HepG2 (cell line): ENCODE results near the gene RAC3. TPM values are rescaled to one million over a fixed set of nuclear protein-coding genes. Genes with fewer than 3 reads are reported as not detected.

ENCODE experiments used
- FOXJ3 ChIP-seq: sonication (generic); formaldehyde crosslinking; IDR thresholded peaks from 2 replicates; pipeline ENCODE4 v1.4.0; 2020; ENCODE audit warnings: missing genetic modification reagents, mild to moderate bottlenecking, borderline replicate concordance
- GABPA ChIP-seq, 2 experiments: IDR thresholded peaks; 2 replicates each; pipeline ENCODE4 v1.6.1; 2011 to 2016; ENCODE audit warnings: low read depth in 2 of 2, low read length in 1 of 2, missing biosample characterization in 1 of 2, missing genetic modification characterization in 1 of 2
- GABPB1 ChIP-seq: IDR thresholded peaks from 2 replicates; pipeline ENCODE4 v1.6.1; 2016; ENCODE audit warnings: mild to moderate bottlenecking, missing genetic modification reagents, moderate library complexity, missing compliant biosample characterization
- HOXA7 ChIP-seq: sonication (generic); formaldehyde crosslinking; IDR thresholded peaks from 2 replicates; pipeline ENCODE4 v1.8.1; 2022; ENCODE audit warnings: mild to moderate bottlenecking, missing genetic modification reagents, moderate library complexity
- IKZF1 ChIP-seq: fragments of 450-650 bp; IDR thresholded peaks from 2 replicates; pipeline ENCODE4 v1.7.1; 2016
- JUN ChIP-seq: sonication (generic); formaldehyde crosslinking; IDR thresholded peaks from 2 replicates; pipeline ENCODE4 v1.4.0; 2020; ENCODE audit warnings: mild to moderate bottlenecking, missing genetic modification reagents
- MATR3 ChIP-seq: sonication (generic); formaldehyde crosslinking; IDR thresholded peaks from 2 replicates; pipeline ENCODE4 v1.4.0; 2020; ENCODE audit warnings: missing genetic modification reagents
- MIER3 ChIP-seq: IDR thresholded peaks from 2 replicates; pipeline ENCODE4 v1.6.1; 2016; ENCODE audit warnings: missing compliant biosample characterization, borderline replicate concordance
- NKX3-1 ChIP-seq: sonication (generic); formaldehyde crosslinking; IDR thresholded peaks from 2 replicates; pipeline ENCODE4 v1.5.0; 2020; ENCODE audit warnings: missing genetic modification reagents
- PAX8 ChIP-seq: sonication (generic); formaldehyde crosslinking; IDR thresholded peaks from 2 replicates; pipeline ENCODE4 v1.8.0; 2022; ENCODE audit warnings: mild to moderate bottlenecking, missing genetic modification reagents, borderline replicate concordance
- SAFB2 ChIP-seq: sonication (generic); formaldehyde crosslinking; IDR thresholded peaks from 2 replicates; pipeline ENCODE4 v1.5.1; 2020; ENCODE audit warnings: missing genetic modification reagents, low read depth, mild to moderate bottlenecking, borderline replicate concordance
- SCMH1 ChIP-seq: sonication (generic); formaldehyde crosslinking; IDR thresholded peaks from 2 replicates; pipeline ENCODE4 v1.9.0; 2021; ENCODE audit warnings: missing genetic modification reagents, mild to moderate bottlenecking, borderline replicate concordance
- ZFP36 ChIP-seq: fragments of 150-350 bp; IDR thresholded peaks from 2 replicates; pipeline ENCODE4 v1.6.1; 2018; ENCODE audit warnings: borderline replicate concordance, low read length, low read depth; ENCODE audit not compliant: partially characterized antibody
- ZNF12 ChIP-seq: sonication (generic); formaldehyde crosslinking; IDR thresholded peaks from 2 replicates; pipeline ENCODE4 v1.5.0; 2020; ENCODE audit warnings: missing genetic modification reagents
- ZNF274 ChIP-seq: sonication (generic); formaldehyde crosslinking; IDR thresholded peaks from 2 replicates; pipeline ENCODE4 v1.5.1; 2020; ENCODE audit warnings: mild to moderate bottlenecking, missing genetic modification reagents
- ZNF678 ChIP-seq: sonication (generic); formaldehyde crosslinking; IDR thresholded peaks from 2 replicates; pipeline ENCODE4 v1.4.0; 2020; ENCODE audit warnings: mild to moderate bottlenecking, missing genetic modification reagents
- polyA plus RNA-seq, 8 experiments: library from polyadenylated mRNA; depleted of rRNA in 3 of 8; stranded (reverse) in 7 of 8; unstranded in 1 of 8; fragments of >200 nt; fragmentation: Illumina TruSeq in 4 of 8; extraction: Trizol in 4 of 8; gene quantifications; 2 replicates each; pipeline versions ENCODE4 v1.2.1 to v1.2.3, GENCODE V29; 2011 to 2016; ENCODE audit warnings: low read depth in 4 of 8, missing spikeins in 1 of 8, mixed read lengths in 1 of 8; ENCODE audit not compliant: insufficient read depth in 1 of 8
- total RNA-seq, 5 experiments: library from RNA; depleted of rRNA; stranded (reverse); fragments of >200 nt; fragmentation: Illumina TruSeq; extraction: Trizol; gene quantifications; 2 replicates each; pipeline ENCODE4 v1.2.3, GENCODE V29; 2016; ENCODE audit warnings: low read depth in 1 of 5
- TF ChIP-seq, protein P1 (sequence below): sonication (generic); formaldehyde crosslinking; IDR thresholded peaks from 2 replicates; pipeline ENCODE4 v1.5.0; 2020; ENCODE audit warnings: mild to moderate bottlenecking, missing genetic modification reagents
- TF ChIP-seq, protein P2 (sequence below): sonication (generic); formaldehyde crosslinking; IDR thresholded peaks from 2 replicates; pipeline ENCODE4 v1.5.0; 2020; ENCODE audit warnings: mild to moderate bottlenecking, missing genetic modification reagents
- TF ChIP-seq, protein P3 (sequence below): sonication (generic); formaldehyde crosslinking; IDR thresholded peaks from 2 replicates; pipeline ENCODE4 v1.5.1; 2020; ENCODE audit warnings: mild to moderate bottlenecking, missing genetic modification reagents, moderate library complexity

RAC3 gene
- total and polyA plus RNA-seq, 2 of the 13 experiments (the other 11 are each of a cell fraction or from before 2014, with no cell fraction given), result 10.5 to 21.3 TPM

DNA sequence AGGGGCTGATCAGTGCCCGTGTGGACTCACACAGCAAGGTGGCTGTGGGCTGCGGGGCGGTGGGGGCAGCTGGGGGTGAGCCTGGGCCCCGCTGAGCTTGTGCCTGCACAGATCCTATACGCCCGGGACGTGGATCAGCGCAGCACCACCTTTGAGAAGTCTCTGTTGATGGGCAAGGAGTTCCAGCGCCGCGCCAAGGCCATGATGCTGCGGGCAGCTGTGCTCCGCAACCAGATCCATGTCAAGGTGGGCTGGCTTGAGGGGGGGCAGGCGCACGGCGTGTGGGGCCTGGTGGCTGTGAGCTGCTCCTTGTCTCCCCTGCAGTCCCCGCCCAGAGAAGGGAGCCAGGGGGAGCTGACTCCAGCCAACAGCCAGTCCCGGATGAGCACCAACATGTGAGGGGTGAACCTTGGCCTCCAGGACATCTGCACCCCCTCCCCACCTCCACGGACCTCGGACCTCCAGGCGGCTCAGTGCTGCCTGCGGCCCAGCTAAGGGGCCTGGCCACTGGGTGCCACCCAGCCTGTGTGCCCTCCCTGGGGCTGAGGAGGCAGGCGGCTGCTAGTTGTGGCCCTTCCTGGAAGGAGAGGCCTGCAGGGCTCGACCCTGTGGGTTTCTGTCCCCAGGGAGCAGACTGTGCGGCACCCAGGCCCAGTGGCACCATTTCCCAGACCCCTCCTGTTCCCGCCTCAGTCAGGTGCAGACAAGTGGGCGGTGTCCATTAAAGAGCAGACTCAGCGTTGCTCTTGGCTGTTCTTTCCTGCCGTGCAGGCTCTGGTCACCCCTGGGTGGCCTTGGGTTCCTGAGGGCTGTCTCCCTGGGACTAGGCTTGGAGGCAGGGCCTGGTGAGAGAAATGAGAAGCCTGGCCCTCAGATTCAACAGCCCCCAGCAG, 25.5 kb downstream of the RAC3 start (continued):
- TF ChIP-seq, protein P1, sequence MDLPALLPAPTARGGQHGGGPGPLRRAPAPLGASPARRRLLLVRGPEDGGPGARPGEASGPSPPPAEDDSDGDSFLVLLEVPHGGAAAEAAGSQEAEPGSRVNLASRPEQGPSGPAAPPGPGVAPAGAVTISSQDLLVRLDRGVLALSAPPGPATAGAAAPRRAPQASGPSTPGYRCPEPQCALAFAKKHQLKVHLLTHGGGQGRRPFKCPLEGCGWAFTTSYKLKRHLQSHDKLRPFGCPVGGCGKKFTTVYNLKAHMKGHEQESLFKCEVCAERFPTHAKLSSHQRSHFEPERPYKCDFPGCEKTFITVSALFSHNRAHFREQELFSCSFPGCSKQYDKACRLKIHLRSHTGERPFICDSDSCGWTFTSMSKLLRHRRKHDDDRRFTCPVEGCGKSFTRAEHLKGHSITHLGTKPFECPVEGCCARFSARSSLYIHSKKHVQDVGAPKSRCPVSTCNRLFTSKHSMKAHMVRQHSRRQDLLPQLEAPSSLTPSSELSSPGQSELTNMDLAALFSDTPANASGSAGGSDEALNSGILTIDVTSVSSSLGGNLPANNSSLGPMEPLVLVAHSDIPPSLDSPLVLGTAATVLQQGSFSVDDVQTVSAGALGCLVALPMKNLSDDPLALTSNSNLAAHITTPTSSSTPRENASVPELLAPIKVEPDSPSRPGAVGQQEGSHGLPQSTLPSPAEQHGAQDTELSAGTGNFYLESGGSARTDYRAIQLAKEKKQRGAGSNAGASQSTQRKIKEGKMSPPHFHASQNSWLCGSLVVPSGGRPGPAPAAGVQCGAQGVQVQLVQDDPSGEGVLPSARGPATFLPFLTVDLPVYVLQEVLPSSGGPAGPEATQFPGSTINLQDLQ, result no peak
- TF ChIP-seq MIER3 (no peak), ZNF678 (CRISPR knock-in tag) (no peak), PAX8 (peak; percentile 39; the same call in 1 of the 2 replicates), ZFP36 (no peak), GABPA (IDR thresholded peaks at IDR 0.05; ENCODE audit: low read depth, low read length) (no peak), GABPA (CRISPR knock-in tag; IDR thresholded peaks at IDR 0.05; ENCODE audit: low read depth) (peak; percentile 34; the same call in 1 of the 2 replicates), JUN (peak; percentile 15; the same call in 1 of the 2 replicates), SCMH1 (CRISPR knock-in tag) (no peak), IKZF1 (no peak), ZNF274 (CRISPR knock-in tag) (peak; percentile 71), GABPB1 (CRISPR knock-in tag) (peak; percentile 71), MATR3 (CRISPR knock-in tag) (no peak), HOXA7 (0 out of 2 replicates have a peak, but pooled peaks have one; percentile 26), ZNF12 (CRISPR knock-in tag) (no peak), FOXJ3 (CRISPR knock-in tag) (peak; percentile 40; the same call in 1 of the 2 replicates), SAFB2 (CRISPR knock-in tag) (no peak; the same call in 1 of the 2 replicates), NKX3-1 (CRISPR knock-in tag) (no peak)
- TF ChIP-seq, protein P2, sequence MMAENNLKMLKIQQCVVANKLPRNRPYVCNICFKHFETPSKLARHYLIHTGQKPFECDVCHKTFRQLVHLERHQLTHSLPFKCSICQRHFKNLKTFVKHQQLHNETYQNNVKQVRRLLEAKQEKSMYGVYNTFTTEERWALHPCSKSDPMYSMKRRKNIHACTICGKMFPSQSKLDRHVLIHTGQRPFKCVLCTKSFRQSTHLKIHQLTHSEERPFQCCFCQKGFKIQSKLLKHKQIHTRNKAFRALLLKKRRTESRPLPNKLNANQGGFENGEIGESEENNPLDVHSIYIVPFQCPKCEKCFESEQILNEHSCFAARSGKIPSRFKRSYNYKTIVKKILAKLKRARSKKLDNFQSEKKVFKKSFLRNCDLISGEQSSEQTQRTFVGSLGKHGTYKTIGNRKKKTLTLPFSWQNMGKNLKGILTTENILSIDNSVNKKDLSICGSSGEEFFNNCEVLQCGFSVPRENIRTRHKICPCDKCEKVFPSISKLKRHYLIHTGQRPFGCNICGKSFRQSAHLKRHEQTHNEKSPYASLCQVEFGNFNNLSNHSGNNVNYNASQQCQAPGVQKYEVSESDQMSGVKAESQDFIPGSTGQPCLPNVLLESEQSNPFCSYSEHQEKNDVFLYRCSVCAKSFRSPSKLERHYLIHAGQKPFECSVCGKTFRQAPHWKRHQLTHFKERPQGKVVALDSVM (CRISPR knock-in tag), result peak; percentile 78
- TF ChIP-seq, protein P3, sequence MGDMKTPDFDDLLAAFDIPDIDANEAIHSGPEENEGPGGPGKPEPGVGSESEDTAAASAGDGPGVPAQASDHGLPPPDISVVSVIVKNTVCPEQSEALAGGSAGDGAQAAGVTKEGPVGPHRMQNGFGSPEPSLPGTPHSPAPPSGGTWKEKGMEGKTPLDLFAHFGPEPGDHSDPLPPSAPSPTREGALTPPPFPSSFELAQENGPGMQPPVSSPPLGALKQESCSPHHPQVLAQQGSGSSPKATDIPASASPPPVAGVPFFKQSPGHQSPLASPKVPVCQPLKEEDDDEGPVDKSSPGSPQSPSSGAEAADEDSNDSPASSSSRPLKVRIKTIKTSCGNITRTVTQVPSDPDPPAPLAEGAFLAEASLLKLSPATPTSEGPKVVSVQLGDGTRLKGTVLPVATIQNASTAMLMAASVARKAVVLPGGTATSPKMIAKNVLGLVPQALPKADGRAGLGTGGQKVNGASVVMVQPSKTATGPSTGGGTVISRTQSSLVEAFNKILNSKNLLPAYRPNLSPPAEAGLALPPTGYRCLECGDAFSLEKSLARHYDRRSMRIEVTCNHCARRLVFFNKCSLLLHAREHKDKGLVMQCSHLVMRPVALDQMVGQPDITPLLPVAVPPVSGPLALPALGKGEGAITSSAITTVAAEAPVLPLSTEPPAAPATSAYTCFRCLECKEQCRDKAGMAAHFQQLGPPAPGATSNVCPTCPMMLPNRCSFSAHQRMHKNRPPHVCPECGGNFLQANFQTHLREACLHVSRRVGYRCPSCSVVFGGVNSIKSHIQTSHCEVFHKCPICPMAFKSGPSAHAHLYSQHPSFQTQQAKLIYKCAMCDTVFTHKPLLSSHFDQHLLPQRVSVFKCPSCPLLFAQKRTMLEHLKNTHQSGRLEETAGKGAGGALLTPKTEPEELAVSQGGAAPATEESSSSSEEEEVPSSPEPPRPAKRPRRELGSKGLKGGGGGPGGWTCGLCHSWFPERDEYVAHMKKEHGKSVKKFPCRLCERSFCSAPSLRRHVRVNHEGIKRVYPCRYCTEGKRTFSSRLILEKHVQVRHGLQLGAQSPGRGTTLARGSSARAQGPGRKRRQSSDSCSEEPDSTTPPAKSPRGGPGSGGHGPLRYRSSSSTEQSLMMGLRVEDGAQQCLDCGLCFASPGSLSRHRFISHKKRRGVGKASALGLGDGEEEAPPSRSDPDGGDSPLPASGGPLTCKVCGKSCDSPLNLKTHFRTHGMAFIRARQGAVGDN, result peak; percentile 100
